NCI-H128 (cell line): ENCODE results near the gene IGSF11.
"Not testable (repeated sequence)": the region's sequence is repeated elsewhere in the genome, so short reads cannot be mapped to it uniquely, and the experiment has no call there.

Source experiments
- DNase-seq: peaks from one replicate; lab custom pipeline; 2025; ENCODE audit not compliant: unreplicated experiment; lab: John Stamatoyannopoulos, UW

Gene IGSF11, protein sequence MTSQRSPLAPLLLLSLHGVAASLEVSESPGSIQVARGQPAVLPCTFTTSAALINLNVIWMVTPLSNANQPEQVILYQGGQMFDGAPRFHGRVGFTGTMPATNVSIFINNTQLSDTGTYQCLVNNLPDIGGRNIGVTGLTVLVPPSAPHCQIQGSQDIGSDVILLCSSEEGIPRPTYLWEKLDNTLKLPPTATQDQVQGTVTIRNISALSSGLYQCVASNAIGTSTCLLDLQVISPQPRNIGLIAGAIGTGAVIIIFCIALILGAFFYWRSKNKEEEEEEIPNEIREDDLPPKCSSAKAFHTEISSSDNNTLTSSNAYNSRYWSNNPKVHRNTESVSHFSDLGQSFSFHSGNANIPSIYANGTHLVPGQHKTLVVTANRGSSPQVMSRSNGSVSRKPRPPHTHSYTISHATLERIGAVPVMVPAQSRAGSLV

DNA sequence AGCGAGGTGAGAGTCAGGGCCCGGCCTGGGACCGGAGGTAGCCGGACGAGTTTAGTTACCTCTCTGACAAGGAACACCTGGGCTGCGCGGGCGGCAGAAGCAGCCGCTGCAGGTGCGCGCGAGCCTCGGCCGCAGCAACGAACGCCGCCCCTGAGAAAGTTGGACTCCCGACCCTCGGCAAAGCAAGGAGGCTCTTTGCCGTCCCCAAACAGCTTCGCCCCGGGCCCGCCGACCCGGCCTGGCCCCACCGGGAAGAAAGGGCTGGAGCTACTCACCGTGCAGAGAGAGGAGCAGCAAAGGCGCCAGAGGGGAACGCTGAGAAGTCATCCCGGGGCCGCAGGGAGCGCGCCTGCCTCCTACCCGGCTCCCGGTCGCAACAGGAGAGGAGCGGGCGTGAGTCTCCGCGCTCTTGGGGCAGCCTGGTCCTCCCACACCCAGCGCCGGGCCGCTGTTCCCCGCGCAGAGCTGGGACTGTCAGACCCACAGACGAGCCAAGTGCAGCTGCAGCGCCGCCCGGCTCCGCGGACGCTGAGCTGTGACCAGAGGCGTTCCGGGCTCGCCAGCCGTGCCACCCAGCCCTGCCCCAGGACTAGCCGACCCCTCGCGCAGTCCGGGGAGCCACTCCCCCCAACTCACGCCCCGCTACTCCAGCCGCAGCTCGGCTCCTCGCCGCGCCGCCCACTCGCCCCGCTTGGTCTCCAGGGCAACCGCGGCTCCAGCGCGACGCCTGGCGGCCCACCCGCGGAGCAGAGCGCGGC lies at the start of gene IGSF11:
IGSF11 (minus strand) TSS at position 591 of the 758 bp plus-strand sequence; CDS start at position 327, 264 bp downstream.
- peak; percentile 88 for DNase-seq

DNA sequence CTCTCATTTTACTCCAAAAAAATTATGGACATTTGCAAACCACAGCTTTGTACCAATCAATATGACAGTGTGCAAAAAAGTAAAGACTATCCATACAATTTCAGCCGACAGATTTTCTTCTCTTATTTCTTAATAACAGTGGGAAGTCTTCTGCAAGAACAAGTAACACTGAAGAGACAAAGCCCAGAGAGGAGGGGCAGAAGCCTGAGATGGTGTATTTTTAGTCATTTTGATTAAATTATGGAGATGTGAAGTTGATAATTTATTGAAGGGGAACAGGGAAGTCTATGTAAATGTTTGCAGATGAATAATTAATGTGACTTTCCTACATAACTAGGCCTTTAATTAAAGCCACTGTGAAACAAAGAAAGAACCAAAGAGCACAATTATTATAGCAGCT lies 45.7 kb upstream of the IGSF11 start:
- DNase-seq, result no peak

DNA sequence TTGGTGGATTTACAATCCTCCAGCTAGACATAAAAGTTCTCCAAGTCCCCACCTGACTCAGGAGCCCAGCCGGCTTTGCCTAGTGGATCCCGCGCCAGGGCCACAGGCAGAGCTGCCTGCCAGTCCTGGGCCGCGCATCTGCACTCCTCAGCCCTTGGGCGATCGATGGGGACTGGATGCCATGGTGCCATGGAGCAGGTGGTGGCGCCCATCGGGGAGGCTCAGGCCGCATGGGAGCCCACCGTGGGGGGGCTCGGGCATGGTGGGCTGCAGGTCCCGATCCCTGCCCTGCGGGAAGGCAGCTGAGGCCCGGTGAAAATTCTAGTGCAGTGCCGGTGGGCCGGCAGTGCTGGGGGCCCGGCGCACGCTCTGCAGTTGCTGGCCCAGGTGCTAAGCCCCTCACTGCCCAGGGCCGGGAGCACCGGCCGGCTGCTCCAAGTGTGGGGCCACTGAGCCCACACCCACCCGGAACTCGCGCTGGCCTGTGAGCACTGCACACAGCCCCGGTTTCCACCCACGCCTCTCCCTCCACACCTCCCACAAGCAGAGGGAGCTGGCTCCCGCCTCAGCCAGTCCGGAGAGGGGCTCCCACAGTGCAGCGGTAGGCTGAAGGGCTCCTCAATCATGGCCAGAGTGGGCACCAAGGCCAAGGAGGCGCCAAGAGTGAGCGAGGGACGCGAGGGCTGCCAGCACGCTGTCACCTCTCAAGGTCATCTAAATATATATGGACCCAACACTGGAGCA lies 38.8 kb upstream of the IGSF11 start:
- DNase-seq, result no peak

DNA sequence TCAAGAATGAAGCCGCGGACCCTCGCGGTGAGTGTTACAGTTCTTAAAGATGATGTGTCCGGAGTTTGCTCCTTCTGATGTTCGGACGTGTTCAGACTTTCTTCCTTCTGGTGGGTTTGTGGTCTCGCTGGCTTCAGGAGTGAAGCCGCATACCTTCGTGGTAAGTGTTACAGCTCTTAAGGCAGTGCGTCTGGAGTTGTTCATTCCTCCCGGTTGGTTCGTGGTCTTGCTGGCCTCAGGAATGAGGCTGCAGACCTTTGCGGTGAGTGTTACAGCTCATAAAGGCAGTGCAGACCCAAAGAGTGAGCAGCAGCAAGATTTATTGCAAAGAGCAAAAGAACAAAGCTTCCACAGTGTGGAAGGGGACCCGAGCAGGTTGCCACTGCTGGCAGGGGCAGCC lies 37.8 kb upstream of the IGSF11 start:
- not testable (repeated sequence) for DNase-seq

DNA sequence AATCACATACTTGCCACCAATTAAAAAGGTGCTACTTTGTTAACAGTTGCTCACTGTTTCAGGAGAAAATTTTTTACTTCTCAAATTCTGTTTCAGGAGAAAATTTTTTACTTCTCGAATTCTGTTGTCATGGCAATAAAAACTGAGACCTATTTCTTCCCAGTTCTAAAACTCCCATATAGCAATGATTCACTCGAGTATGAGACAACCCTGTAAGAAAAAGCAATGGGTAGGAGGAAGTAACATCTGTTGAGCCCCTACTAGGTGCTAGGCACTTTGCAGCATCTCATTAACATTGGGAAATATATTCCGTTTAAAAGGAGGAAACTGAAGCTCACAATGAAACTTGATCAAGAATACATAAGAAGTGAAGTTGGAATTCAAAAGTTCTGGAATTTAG lies 35.1 kb upstream of the IGSF11 start:
- no peak for DNase-seq

DNA sequence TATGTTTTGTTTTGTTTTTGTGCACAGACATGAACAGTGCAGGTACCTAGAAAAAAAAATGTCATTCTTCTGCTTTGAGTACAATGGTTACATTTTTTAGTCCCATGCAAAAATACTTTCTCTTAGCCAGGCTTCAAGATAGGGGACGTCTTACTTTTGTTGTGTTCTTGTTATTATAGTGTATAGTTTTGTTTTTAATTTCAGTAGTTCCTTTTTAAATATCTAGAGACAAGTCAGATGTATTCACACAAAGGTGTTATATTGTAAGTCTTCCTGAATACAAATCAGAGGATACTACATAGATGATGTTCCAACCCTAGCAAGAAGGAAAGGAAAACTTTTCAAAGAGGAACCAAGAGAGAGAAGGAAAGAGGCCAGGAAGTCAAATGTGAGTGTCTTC lies 28.8 kb upstream of the IGSF11 start:
- no peak for DNase-seq

DNA sequence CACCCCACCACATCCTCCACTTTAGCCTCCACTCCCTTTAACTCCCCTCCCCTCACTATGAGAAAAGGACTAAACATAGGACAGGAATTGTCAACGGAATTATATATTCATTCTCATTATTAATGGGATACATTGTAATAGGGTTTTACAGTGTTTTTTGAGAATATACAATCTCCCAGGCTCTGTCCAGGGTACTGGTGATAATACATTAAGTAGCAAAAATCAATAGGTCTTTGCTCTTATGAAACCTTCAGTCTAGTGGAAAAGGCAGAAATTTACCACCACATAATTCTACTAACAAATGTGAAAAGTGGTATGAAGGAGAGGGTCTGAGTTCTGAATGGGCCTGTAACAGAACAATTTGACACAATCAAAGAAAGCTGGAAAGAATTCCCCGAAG lies 28.2 kb upstream of the IGSF11 start:
- no peak for DNase-seq

DNA sequence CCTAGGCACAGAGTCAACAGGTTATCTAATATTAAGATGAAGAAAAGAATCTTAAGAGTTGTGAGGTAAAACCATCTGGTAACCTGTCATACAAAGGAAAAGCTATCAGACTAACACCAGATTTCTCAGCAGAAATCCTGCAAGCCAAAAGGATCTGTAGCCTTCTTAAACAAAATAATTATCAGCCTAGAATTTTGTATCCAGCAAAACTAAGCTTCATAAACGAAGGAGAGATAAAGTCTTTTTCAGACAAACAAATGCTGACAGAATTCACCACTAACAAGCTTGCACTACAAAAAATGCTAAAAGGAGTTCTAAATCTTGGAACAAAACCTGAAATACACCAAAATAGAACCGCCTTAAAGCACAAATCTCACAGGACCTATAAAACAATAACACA lies 9.9 kb upstream of the IGSF11 start:
- DNase-seq, result no peak

DNA sequence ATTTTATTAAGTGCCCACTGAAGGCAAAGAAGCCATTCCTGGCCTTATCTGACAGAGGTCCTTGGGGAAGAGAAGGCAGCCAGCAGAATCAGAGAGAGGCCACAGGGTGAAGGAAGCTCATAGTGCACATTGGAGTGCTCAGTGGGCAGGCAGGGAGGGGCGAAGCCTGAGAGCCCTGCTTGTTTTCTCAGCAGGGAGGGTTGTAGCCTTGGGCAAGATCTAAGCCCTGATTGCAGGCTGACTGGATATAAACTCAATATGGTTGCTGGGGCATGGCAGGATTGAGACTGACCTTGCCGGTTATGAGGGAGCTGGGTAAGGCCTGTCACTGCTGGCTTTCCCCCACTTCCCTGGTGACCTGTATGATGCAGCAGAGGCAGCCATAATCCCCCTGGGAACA lies 7.5 kb upstream of the IGSF11 start:
- no peak for DNase-seq

DNA sequence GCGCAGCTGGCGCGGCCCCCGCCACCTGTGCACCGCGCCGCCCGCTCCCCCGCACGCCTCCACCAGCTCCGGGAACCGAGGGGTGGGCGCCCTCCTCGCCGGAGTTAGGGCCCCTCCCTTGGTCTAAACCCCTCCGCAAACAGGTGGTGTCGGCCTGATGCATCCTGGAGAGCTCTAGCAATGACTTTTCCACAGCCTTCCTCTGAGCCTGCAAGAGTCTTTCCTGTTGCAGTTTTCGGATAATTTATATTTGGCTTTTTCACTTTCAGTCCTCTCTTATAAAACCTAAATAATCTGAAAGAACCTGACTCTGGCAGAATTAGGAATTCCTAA lies 334 bp upstream of the IGSF11 start:
- no peak for DNase-seq

DNA sequence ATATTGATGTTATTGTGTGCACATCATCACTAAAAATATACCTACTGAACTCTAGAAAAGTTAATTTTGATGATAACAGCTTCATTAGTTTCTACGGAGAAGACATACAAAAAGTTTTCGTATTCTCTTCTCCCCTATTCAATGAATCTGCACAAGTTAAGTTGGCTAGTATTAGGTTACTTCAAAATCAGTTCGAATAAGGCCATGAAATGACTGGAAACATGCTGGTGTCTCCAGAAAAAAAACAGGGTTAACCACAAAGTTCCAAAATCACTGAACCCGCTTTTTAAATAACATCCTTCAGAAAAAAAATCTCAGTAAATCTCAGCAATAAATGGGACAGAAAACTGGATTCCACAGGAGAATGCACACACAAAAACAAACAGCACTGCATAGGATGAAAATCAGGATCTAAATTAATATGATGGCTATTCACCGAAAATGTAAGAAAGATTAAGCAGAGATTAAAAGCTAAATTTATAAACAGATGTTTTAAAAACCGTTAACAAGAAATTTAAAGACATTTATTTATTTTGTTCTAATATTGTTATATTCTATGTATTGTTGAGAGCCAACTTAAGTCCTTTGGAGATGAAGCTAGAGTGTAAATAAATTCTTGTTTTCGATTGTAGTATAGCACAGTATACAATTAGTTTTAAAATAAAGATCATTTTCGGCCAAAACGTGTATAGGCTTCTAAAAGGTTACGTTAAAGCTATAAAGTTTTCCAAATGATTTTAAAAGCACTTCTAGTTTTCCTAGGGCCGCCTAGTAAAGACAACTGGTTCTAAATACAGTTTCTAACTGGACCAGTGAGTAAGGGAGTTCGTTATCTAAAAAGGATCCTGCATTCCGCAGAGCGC lies 1.0 kb downstream of the IGSF11 start:
- DNase-seq, result no peak

DNA sequence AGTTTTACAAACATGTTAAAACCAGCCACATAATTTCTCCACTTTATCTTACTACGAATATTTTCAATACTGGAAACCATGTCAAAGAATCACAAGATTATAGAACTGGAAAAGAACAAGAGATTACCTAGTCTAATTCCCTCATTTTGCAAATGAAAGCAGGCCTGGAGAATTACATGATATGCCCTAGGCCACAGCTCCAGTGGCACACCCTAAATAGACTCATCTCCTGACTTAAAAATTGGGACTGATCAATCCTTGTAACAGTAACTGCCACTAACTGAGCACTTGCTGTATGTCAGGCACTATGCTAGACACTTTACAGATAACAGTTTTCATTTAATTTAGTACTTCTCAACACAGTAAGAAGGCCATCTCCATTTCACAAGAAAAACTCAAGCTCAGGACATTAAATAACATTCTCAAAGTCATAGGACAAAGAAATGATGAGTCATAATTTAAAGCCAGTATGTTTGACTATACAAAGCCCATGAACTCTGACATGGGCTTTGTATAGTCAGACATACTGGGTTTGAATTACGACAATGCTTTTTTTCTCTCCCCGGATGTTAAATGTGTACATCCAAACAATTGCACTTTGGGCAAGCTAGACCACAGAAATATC lies 9.4 kb downstream of the IGSF11 start:
- no peak for DNase-seq

DNA sequence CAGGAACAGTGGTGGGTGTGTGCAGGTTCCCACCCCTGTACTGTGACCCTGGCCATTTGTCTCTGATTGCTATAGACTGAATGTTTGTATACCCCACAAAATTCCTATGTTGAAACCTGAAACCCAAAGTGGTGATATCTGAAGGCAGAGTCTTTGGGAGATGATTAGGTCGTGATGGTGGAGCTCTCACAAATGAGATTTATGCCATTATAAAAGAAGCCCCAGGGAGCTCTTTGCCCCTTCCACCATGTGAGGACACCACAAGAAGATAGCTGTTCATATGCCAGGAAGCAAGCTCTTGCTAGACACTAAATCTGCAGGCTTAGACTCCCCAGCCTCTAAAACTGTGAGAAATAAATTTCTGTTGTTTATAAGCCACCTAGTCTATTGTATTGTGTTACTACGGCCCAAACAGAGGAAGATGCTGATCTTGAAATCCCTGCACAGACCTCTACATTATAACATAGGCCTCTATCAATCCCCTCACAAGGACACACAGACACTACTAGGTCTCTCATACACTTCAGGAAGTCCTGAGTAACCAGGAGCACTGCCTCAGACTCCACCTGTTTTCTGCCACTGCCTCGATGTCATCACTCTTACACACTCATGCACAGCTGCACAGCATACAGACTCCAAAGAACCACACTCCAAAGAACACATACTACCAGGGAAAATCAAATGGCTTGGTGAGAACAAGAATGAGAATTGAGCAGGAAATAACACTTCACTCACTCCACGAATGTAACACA lies 14.7 kb downstream of the IGSF11 start:
- no peak for DNase-seq

DNA sequence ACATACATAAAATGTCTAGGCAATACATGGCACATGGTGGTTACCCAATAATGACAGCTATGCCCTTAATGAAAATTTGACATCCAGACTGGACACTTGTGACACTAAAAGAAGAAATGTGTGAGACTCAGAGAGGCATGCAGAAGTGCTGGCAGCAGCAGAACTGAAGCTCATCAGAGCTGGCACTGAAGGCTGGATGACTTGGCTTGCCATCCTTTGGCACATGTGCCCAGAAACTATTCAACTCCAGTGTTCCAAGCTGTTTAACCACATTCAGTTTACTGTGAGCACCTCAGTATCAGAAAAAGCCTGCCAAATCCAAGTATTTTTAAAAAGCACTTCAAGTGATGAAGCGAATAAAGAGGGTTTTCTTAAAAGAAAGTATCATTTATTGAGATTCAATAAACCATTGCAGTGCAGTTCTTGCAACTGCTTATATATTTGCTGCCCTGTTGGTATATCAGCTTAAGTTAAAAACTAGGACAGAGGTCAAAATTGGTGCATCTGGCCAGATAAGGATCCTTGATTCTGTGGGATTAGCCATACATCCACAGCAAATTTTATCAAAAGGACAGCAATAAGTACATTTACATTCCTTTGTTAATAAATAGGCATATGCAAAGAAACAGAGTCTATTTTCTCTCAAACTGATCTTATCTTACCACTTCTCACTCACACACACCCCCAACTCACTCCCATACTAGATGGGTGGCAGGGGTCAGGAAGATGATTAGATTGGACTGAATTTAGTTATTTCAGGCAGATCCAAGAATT lies 15.8 kb downstream of the IGSF11 start:
- DNase-seq, result no peak

DNA sequence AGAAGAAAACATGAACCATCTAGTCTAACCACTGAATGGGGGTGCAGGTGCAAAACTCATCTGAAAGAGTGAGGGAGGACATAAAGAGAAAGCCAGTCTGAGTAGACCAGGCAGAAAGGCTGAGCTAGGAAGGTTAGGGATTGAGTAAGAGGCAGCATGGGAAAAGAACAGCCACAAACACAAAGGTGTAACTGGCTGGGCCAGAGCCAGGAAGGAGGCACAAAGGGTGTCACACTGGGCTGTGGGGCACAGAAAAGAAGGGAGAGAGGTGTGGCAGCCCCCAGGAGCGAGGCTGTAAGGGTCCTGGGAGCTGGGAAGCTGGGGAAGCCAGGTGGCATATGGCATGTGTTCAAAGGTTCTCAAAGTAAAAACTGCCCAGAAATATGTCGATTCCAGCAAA lies 18.7 kb downstream of the IGSF11 start:
- DNase-seq, result no peak

DNA sequence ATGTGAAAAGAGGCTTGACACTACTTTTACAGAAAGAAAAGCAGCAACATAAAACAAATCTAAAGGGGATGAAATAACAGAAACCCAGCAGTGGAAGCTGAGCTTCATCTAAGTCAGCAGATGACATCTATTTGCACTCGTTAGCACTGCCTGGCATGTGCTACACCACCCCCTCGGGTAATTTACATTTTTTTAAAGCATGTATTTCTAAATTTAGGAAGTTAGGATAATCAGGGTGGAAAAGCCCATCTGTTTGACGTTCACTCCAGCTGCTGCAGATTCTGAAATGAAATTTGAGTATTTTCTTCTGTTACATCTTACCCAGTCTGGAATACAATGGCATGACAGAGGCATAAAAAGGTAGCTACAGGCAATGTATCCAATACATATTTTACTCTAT lies 20.7 kb downstream of the IGSF11 start:
- no peak for DNase-seq

DNA sequence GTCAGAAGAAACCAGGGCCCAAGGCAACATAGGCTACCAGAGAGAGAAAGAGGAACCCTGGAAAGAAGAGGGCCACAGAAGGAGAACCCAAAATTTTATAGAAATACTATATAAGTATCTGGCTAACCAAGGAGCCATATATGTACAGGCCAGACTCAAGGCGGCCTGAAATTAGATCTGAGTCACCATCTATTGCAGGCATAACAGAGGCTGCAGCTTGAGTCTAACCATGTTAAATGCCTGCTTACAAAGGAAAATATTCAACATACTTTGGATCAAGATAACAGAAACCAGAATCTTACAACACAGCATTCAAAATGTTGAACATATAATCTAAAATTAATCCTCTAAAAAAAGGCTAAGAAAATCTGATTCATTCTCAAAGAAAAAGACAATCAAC lies 23.1 kb downstream of the IGSF11 start:
- DNase-seq, result no peak

DNA sequence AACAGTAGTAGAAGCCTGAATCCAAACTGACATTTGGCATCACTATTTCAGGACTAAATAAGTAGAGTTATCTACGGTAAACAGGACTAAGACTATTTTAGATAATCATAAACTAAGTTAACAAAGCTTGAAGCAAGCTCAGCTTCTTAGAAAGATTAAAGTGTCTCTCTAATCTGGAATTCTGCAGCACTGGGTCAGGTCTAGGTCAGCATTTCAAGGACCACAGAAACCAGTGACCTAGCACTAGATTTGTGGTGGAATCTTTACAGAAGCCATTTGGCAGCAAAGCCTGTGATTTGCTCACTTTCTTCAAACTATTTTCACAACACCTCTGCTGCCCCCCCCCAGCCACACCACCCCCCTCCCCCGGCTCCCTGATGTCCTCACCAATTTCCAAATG lies 37.5 kb downstream of the IGSF11 start:
- no peak for DNase-seq

DNA sequence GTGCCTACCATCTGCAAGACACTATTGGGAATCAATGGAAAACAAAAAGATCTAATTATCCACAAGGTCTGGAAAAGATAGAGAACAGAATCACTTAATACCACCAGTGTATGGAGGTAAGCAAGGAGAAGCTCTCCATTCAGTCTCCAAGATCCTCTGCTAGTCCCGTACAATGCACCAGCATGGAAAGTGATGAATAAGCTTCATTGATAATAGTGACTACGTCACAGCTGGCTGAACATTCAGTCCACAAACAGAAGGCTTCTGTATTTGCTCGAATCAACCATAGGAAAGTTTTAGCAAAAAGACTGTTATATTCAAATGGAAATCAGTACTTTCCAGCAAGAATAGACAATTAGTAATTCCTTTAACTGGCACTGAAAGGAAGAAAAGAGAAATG lies 42.9 kb downstream of the IGSF11 start:
- no peak for DNase-seq
